Kidney epithelial cell (primary cell): ENCODE results near the gene PTPRJ. TPM values are rescaled to one million over a fixed set of nuclear protein-coding genes. Genes with fewer than 3 reads are reported as not detected.

Experiments used
- DNase-seq: peaks from one replicate; pipeline ENCODE4 v3.0.0-alpha.2; 2010; ENCODE audit warnings: low read depth
- H3K27me3 ChIP-seq: 2 replicates; pipeline ENCODE4 v1.6.0; 2011; ENCODE audit warnings: low read length; ENCODE audit not compliant: control insufficient read depth, insufficient read depth
- H3K36me3 ChIP-seq: 2 replicates; pipeline ENCODE4 v1.5.1; 2011; ENCODE audit warnings: low read length; ENCODE audit not compliant: control insufficient read depth, insufficient read depth
- H3K4me3 ChIP-seq: 2 replicates; pipeline ENCODE4 v1.5.1; 2011; ENCODE audit warnings: low read depth, mild to moderate bottlenecking, control low read depth, low read length
- CTCF ChIP-seq: IDR thresholded peaks from 2 replicates; pipeline ENCODE4 v1.5.1; 2011; ENCODE audit warnings: mild to moderate bottlenecking, moderate library complexity, low read length, control low read depth, inconsistent platforms; ENCODE audit not compliant: insufficient read depth, poor library complexity, severe bottlenecking
- total RNA-seq: library from RNA; depleted of rRNA; stranded (reverse); fragments of >200 nt; gene quantifications from 2 replicates; pipeline ENCODE4 v1.2.3, GENCODE V29; 2015

PTPRJ gene
- total RNA-seq, 1 donor from 2014 or later = 42.3 TPM

GRCh38 chr11:47995360-47995769 lies 15.0 kb downstream of the PTPRJ start:
- TF ChIP-seq CTCF = no peak
- Histone ChIP-seq H3K4me3 (no peak overlapping the region), H3K27me3 (no peaks in the 10 kb centered on the region), H3K36me3 (no peaks in the 10 kb centered on the region)
- no peak for DNase-seq

GRCh38 chr11:47997063-47998053 lies 17.0 kb downstream of the PTPRJ start:
- H3K27me3 ChIP-seq = no peaks in the 10 kb centered on the region
- TF ChIP-seq CTCF = no peak
- no peak for DNase-seq
- H3K4me3 ChIP-seq = no peak overlapping the region
- no peaks in the 10 kb centered on the region for H3K36me3 ChIP-seq

GRCh38 chr11:47998345-47998732 lies 18.0 kb downstream of the PTPRJ start:
- H3K27me3 ChIP-seq = no peaks in the 10 kb centered on the region
- H3K36me3 ChIP-seq = no peaks in the 10 kb centered on the region
- no peak for DNase-seq
- no peak overlapping the region for H3K4me3 ChIP-seq
- TF ChIP-seq CTCF = no peak

GRCh38 chr11:47998733-47999359 lies 18.5 kb downstream of the PTPRJ start:
- no peak overlapping the region for H3K4me3 ChIP-seq

GRCh38 chr11:48000432-48000831 lies 20.1 kb downstream of the PTPRJ start:
- DNase-seq = no peak
- Histone ChIP-seq H3K27me3 (no peaks in the 10 kb centered on the region), H3K4me3 (no peak overlapping the region), H3K36me3 (no peaks in the 10 kb centered on the region)
- TF ChIP-seq CTCF = no peak

More at GRCh38 chr11:47998733-47999359, 18.5 kb downstream of the PTPRJ start:
- H3K36me3 ChIP-seq = no peaks in the 10 kb centered on the region
- no peaks in the 10 kb centered on the region for H3K27me3 ChIP-seq
- no peak for TF ChIP-seq CTCF
- peak; percentile 81 for DNase-seq
